Head of caudate nucleus (tissue), 42 donors: ENCODE data around the gene RASL10A.
A peak's percentile ranks its signal among the peaks of the same experiment; 100 is the strongest.

ENCODE experiments used
- DNase-seq, 42 donors: peaks; one replicate each; pipeline versions ENCODE4 v3.0.0 to v3.0.0-alpha.2; 2020 to 2021; ENCODE audit warnings: mixed read lengths in 7 of 42
- intact Hi-C: fragments of 100-400 bp; cut with DNase I; formaldehyde crosslinking; loops from one replicate; pipeline ENCODE4 v1.15.0; 2022

Gene RASL10A

DNA sequence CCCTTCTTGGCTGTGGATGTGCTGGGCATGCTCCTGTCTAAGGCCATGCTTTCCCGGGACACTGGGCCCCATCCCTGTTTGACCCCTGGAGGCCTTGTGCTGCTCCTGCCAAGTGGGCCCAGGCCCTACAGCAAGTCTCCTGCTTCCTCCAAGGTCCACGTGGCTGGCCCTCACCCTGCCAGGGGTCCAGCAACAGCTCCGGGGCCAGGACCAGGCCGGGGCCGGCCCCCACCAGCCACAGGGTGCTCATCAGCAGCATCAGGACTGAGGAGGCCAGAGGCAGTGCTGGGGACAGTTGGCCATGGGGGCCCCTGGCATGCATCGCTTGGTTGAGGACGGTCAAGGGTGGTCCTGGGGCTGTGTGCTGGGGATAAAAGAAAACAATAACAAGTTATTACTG, 50.2 kb downstream of the RASL10A start:
- intact Hi-C loops: loop anchor here (5.0 kb wide), 1 partner anchor 42 kb away; the partner anchor contains the start of gene GAS2L1

DNA sequence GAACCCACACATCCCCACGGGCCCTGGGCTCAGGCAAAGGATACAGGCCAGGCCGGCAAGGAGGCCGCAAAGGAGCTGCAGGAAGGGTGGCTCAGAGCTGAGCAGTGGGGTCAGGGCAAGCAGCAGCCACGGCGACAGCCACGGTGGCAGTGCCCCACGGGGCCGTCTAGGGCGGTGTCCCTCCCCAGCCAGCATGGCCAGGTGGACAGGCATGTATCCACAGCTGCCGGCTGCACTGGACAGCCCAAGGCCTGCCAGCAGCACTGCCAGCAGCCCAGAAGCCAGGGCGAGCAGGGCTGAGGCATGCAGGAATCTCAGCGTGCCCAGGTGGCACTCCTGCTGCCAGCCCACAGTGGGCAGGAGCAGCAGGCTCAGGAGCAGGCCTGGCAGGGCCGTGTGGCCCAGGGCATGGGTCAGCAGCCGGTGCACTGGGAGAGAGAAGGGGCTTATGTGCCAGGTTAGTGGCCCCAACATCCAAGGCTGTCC, 51.7 kb downstream of the RASL10A start:
- intact Hi-C loops: no loop called here

More for the DNA sequence above, 50.2 kb downstream of the RASL10A start:
- DNase-seq: peak in 1 of 42 donors; percentile 31

More for the DNA sequence above, 51.7 kb downstream of the RASL10A start:
- DNase-seq: no peak
